GM12892 (cell line): ENCODE results near the gene LYAR.

ENCODE experiments used
- DNase-seq: peaks from one replicate; pipeline ENCODE4 v3.0.0; 2011; ENCODE audit not compliant: insufficient read length
- FAIRE-seq: peaks from 2 replicates; lab custom pipeline; 2011; peaks lifted over from hg19 to GRCh38; lab: Jason Lieb, UNC
- POLR2A ChIP-seq: IDR thresholded peaks from 2 replicates; pipeline ENCODE4 v1.6.1; 2011; ENCODE audit warnings: low read depth, low read length, control low read depth
- POLR2AphosphoS5 ChIP-seq: IDR thresholded peaks from 2 replicates; pipeline ENCODE4 v1.6.1; 2011; ENCODE audit warnings: low read depth, low read length, control low read depth
- TAF1 ChIP-seq: IDR thresholded peaks from 2 replicates; pipeline ENCODE4 v1.6.1; 2011; ENCODE audit warnings: low read depth, mild to moderate bottlenecking, control low read depth, low read length, borderline replicate concordance

LYAR gene

GRCh38 chr4:4327652-4328121 is 37.7 kb upstream of the LYAR start:
- FAIRE-seq (no peak), DNase-seq (no peak)

GRCh38 chr4:4326166-4326565 is 36.2 kb upstream of the LYAR start:
- TF ChIP-seq TAF1 = no peak
- DNase-seq (no peak), FAIRE-seq (no peak)

More at GRCh38 chr4:4327652-4328121, 37.7 kb upstream of the LYAR start:
- TF ChIP-seq TAF1 (no peak), POLR2AphosphoS5 (no peak), POLR2A (no peak)

- TF ChIP-seq TAF1 (no peak), POLR2AphosphoS5 (no peak), POLR2A (no peak)
- no peak for FAIRE-seq
- DNase-seq = no peak
These were observed 35.4 kb upstream of the LYAR start for GRCh38 chr4:4325321-4325720.

- TF ChIP-seq TAF1 (no peak), POLR2AphosphoS5 (no peak)
- no peak for DNase-seq
- FAIRE-seq = no peak
These were observed 34.0 kb upstream of the LYAR start for GRCh38 chr4:4323705-4324534.

- no peak for DNase-seq
- TF ChIP-seq POLR2AphosphoS5 = no peak
- TF ChIP-seq TAF1 = no peak
- TF ChIP-seq POLR2A = no peak
- FAIRE-seq = no peak
These were observed 32.2 kb upstream of the LYAR start for GRCh38 chr4:4321951-4322688.

- FAIRE-seq = no peak
- TF ChIP-seq TAF1 (no peak), POLR2AphosphoS5 (no peak), POLR2A (no peak)
These were observed 31.2 kb upstream of the LYAR start for GRCh38 chr4:4320951-4321714.

GRCh38 chr4:4320528-4320927 is 30.6 kb upstream of the LYAR start:
- no peak for FAIRE-seq
- TF ChIP-seq POLR2AphosphoS5 (no peak), TAF1 (no peak), POLR2A (no peak)
- DNase-seq = no peak

More at GRCh38 chr4:4320951-4321714, 31.2 kb upstream of the LYAR start:
- no peak for DNase-seq

- no peak for FAIRE-seq
- TF ChIP-seq TAF1 = no peak
- TF ChIP-seq POLR2AphosphoS5 = no peak
- TF ChIP-seq POLR2A = no peak
- no peak for DNase-seq
These were observed 27.7 kb upstream of the LYAR start for GRCh38 chr4:4317496-4318232.

- DNase-seq (no peak), FAIRE-seq (no peak)
- TF ChIP-seq POLR2A (no peak), POLR2AphosphoS5 (no peak), TAF1 (no peak)
These were observed 26.2 kb upstream of the LYAR start for GRCh38 chr4:4316150-4316495.

- FAIRE-seq = no peak
- DNase-seq = no peak
- TF ChIP-seq POLR2AphosphoS5 = no peak
- TF ChIP-seq POLR2A = no peak
- TF ChIP-seq TAF1 = no peak
These were observed 25.7 kb upstream of the LYAR start for GRCh38 chr4:4315461-4316149.

- peak; percentile 9 for FAIRE-seq
- DNase-seq = no peak
These were observed 21.2 kb upstream of the LYAR start for GRCh38 chr4:4311193-4311592.

More at GRCh38 chr4:4311193-4311592, 21.2 kb upstream of the LYAR start:
- TF ChIP-seq TAF1 = no peak
- no peak for TF ChIP-seq POLR2A
- TF ChIP-seq POLR2AphosphoS5 = no peak
